GM23338 (cell line): ENCODE data around the gene GAB2. TPM values are rescaled to one million over a fixed set of nuclear protein-coding genes. Genes with fewer than 3 reads are reported as not detected.

Source experiments
- ATAC-seq: fragments of 200-7000 bp; cut with Tn5 transposase; 3 replicates; pipeline ENCODE4 v1.9.1; 2020
- DNase-seq: peaks from one replicate; pipeline ENCODE4 v3.0.0-alpha.2; 2015; ENCODE audit warnings: low spot score
- H2AFZ ChIP-seq: fragments of 200-600 bp; sonication (generic); 2 replicates; pipeline ENCODE4 v1.8.0; 2016; ENCODE audit warnings: antibody characterized with exemption, mild to moderate bottlenecking, moderate library complexity
- H3F3A ChIP-seq: fragments of 200-600 bp; sonication (generic); replicated peaks from 2 replicates; pipeline ENCODE4 v1.8.0; 2017; ENCODE audit warnings: antibody characterized with exemption, mixed run types, low read depth
- H3K27ac ChIP-seq: fragments of 200-600 bp; sonication (generic); 2 replicates; pipeline ENCODE4 v1.6.1; 2016; ENCODE audit warnings: low read depth
- H3K27me3 ChIP-seq: fragments of 200-600 bp; sonication (generic); 2 replicates; pipeline ENCODE4 v1.8.0; 2016; ENCODE audit warnings: mild to moderate bottlenecking, mixed run types, moderate library complexity; ENCODE audit not compliant: insufficient read depth
- H3K36me3 ChIP-seq: fragments of 200-600 bp; sonication (generic); 2 replicates; pipeline ENCODE4 v1.8.0; 2016; ENCODE audit warnings: mild to moderate bottlenecking; ENCODE audit not compliant: insufficient read depth
- H3K4me1 ChIP-seq: fragments of 200-600 bp; sonication (generic); 2 replicates; pipeline ENCODE4 v1.8.0; 2016; ENCODE audit warnings: mild to moderate bottlenecking, moderate library complexity; ENCODE audit not compliant: insufficient read depth
- H3K4me2 ChIP-seq: fragments of 200-600 bp; sonication (generic); 2 replicates; pipeline ENCODE4 v1.7.1; 2017; ENCODE audit warnings: mixed run types
- H3K4me3 ChIP-seq: fragments of 200-600 bp; sonication (generic); 2 replicates; pipeline ENCODE4 v1.6.1; 2016; ENCODE audit warnings: mixed run types
- H3K79me2 ChIP-seq: fragments of 200-600 bp; sonication (generic); replicated peaks from 2 replicates; pipeline ENCODE4 v1.8.0; 2017; ENCODE audit warnings: mild to moderate bottlenecking; ENCODE audit not compliant: insufficient read depth
- H3K9me2 ChIP-seq: fragments of 200-600 bp; sonication (generic); 2 replicates; pipeline ENCODE4 v1.8.0; 2017; ENCODE audit not compliant: insufficient read depth
- H4K20me1 ChIP-seq: fragments of 200-600 bp; sonication (generic); replicated peaks from 2 replicates; pipeline ENCODE4 v1.8.0; 2017; ENCODE audit warnings: mild to moderate bottlenecking; ENCODE audit not compliant: insufficient read depth
- H3K27ac Mint-ChIP-seq: 2 replicates; pipeline ENCODE4 v1.8.0; 2020; ENCODE audit warnings: inconsistent platforms, mild to moderate bottlenecking, moderate library complexity, mixed read lengths
- H3K27me3 Mint-ChIP-seq: 3 replicates; pipeline ENCODE4 v1.8.0; 2022; ENCODE audit warnings: low read depth, mild to moderate bottlenecking, moderate library complexity, mixed read lengths, inconsistent platforms; ENCODE audit not compliant: insufficient read depth, poor library complexity
- H3K36me3 Mint-ChIP-seq: 3 replicates; pipeline ENCODE4 v1.8.0; 2021; ENCODE audit warnings: low read depth, mild to moderate bottlenecking, inconsistent platforms, moderate library complexity, mixed read lengths
- H3K4me1 Mint-ChIP-seq: 3 replicates; pipeline ENCODE4 v1.8.0; 2020; ENCODE audit warnings: mild to moderate bottlenecking, inconsistent platforms, mixed read lengths
- H3K4me3 Mint-ChIP-seq: 3 replicates; pipeline ENCODE4 v1.8.0; 2021; ENCODE audit warnings: moderate library complexity, mild to moderate bottlenecking, inconsistent platforms, mixed read lengths
- H3K9me3 Mint-ChIP-seq: 3 replicates; pipeline ENCODE4 v1.8.0; 2020; ENCODE audit warnings: moderate library complexity, mild to moderate bottlenecking, inconsistent platforms, mixed read lengths
- CREB1 ChIP-seq: fragments of 250-450 bp; sonication (Bioruptor Pico); IDR thresholded peaks from 2 replicates; pipeline ENCODE4 v1.5.0; 2020; ENCODE audit warnings: low read depth, mild to moderate bottlenecking, moderate library complexity
- CTCF ChIP-seq, 2 experiments: fragments of 200-600 bp in 1 of 2; sonication (generic) in 1 of 2; conservative IDR thresholded peaks; 2 replicates each; pipeline versions ENCODE4 v1.5.1 to v1.6.1; 2016 to 2017; ENCODE audit warnings: antibody characterized with exemption in 2 of 2, low read depth in 2 of 2, mild to moderate bottlenecking in 2 of 2, moderate library complexity in 1 of 2
- EZH2 ChIP-seq: fragments of 200-600 bp; sonication (generic); IDR thresholded peaks from one replicate; pipeline ENCODE4 v1.8.0; 2017; ENCODE audit warnings: antibody characterized with exemption, mild to moderate bottlenecking, low read depth; ENCODE audit not compliant: unreplicated experiment
- EZH2phosphoT487 ChIP-seq: fragments of 200-600 bp; sonication (generic); IDR thresholded peaks from one replicate; pipeline ENCODE4 v1.8.1; 2018; ENCODE audit warnings: antibody characterized with exemption; ENCODE audit not compliant: unreplicated experiment
- JUNB ChIP-seq: IDR thresholded peaks from one replicate; pipeline ENCODE4 v1.6.1; 2016; ENCODE audit warnings: antibody characterized with exemption; ENCODE audit not compliant: unreplicated experiment
- NANOG ChIP-seq: IDR thresholded peaks from 2 replicates; pipeline ENCODE4 v1.6.1; 2016; ENCODE audit warnings: antibody characterized with exemption, borderline replicate concordance
- POLR2AphosphoS5 ChIP-seq: IDR thresholded peaks from 2 replicates; pipeline ENCODE4 v1.6.1; 2016; ENCODE audit warnings: antibody characterized with exemption, low read depth
- REST ChIP-seq: IDR thresholded peaks from one replicate; pipeline ENCODE4 v1.6.1; 2018; ENCODE audit warnings: antibody characterized with exemption; ENCODE audit not compliant: unreplicated experiment
- STAT1 ChIP-seq: IDR thresholded peaks from one replicate; pipeline ENCODE4 v1.6.1; 2016; ENCODE audit warnings: antibody characterized with exemption; ENCODE audit not compliant: unreplicated experiment
- ZNF114 ChIP-seq: fragments of 250-450 bp; sonication (Bioruptor Pico); IDR thresholded peaks from 2 replicates; pipeline ENCODE4 v1.5.0; 2020; ENCODE audit warnings: mild to moderate bottlenecking, moderate library complexity
- ZNF331 ChIP-seq: fragments of 250-450 bp; sonication (Bioruptor Pico); IDR thresholded peaks from 2 replicates; pipeline ENCODE4 v1.5.0; 2020; ENCODE audit warnings: low read depth, mild to moderate bottlenecking, moderate library complexity
- ZNF462 ChIP-seq: fragments of 250-450 bp; sonication (Bioruptor Pico); IDR thresholded peaks from 2 replicates; pipeline ENCODE4 v1.5.0; 2020; ENCODE audit warnings: mild to moderate bottlenecking, moderate library complexity
- polyA plus RNA-seq: library from polyadenylated mRNA; unstranded; fragments of >200 nt; fragmentation: Nextera tagmentation; extraction: Ambion mirVana; gene quantifications from 2 replicates; pipeline ENCODE4 v1.2.1, GENCODE V29; 2016
- total RNA-seq: library from RNA; depleted of rRNA; stranded (reverse); fragments of >200 nt; shearing (Covaris generic); gene quantifications from 2 replicates; pipeline ENCODE4 v1.2.3, GENCODE V29; 2014
- TF ChIP-seq, protein P1 (sequence below): IDR thresholded peaks from 2 replicates; pipeline ENCODE4 v1.6.1; 2016; ENCODE audit warnings: antibody characterized with exemption

The GAB2 gene
- total and polyA plus RNA-seq, 2 experiments from 2014 or later: 2.0 to 10.8 TPM

DNA sequence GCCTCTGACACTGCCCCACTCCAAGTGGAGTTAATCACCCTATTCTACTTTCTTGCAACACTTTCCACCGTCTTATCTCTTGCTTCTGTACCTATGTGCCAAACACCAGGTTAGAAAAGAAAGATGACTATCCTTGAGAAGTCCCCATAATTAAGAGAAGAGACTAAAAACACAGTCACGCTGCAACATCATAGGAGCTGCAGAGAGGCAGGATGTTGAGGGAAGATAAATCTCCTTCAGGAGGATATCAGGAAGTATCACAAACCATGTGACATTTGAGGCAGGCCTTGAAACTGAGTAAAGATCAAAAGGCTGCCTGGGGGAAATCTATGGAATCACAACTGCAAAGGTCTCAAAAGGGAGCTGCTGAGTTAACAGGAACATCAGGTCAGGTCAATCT is 24.8 kb downstream of the GAB2 start:
- H3K79me2 ChIP-seq: no peaks in the 10 kb centered on the region
- H3K36me3 ChIP-seq: no peaks in the 10 kb centered on the region
- H4K20me1 ChIP-seq: no peaks in the 10 kb centered on the region; the same call in 1 of the 2 replicates
- Mint-ChIP-seq H3K27ac (no peak overlapping the region), H3K9me3 (no peaks in the 10 kb centered on the region), H3K4me3 (no peak overlapping the region), H3K27me3 (peaks cover 3% of the 10 kb centered on the region), H3K36me3 (no peaks in the 10 kb centered on the region), H3K4me1 (peaks cover 3% of the 10 kb centered on the region; the same call in 1 of the 3 replicates)
- H3F3A ChIP-seq: no peaks in the 10 kb centered on the region
- TF ChIP-seq, protein P1, sequence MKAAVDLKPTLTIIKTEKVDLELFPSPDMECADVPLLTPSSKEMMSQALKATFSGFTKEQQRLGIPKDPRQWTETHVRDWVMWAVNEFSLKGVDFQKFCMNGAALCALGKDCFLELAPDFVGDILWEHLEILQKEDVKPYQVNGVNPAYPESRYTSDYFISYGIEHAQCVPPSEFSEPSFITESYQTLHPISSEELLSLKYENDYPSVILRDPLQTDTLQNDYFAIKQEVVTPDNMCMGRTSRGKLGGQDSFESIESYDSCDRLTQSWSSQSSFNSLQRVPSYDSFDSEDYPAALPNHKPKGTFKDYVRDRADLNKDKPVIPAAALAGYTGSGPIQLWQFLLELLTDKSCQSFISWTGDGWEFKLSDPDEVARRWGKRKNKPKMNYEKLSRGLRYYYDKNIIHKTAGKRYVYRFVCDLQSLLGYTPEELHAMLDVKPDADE: no peak
- no peak for TF ChIP-seq EZH2phosphoT487
- TF ChIP-seq CREB1 (CRISPR knock-in tag): no peak
- TF ChIP-seq ZNF331 (CRISPR knock-in tag): no peak
- TF ChIP-seq STAT1: no peak
- no peak for TF ChIP-seq ZNF114
- no peak for TF ChIP-seq JUNB
- no peak for TF ChIP-seq POLR2AphosphoS5
- no peak for TF ChIP-seq EZH2
- TF ChIP-seq REST: no peak
- no peak for TF ChIP-seq CTCF (conservative IDR thresholded peaks at IDR 0.05; ENCODE audit: low read depth in 2 of 2)
- TF ChIP-seq ZNF462 (CRISPR knock-in tag): no peak
- no peak for TF ChIP-seq NANOG
- H3K27ac ChIP-seq: no peak overlapping the region
- no peaks in the 10 kb centered on the region for H3K4me1 ChIP-seq
- no peak overlapping the region for H2AFZ ChIP-seq
- ATAC-seq (no peak), DNase-seq (no peak)
- H3K9me2 ChIP-seq: no peaks in the 10 kb centered on the region
- H3K4me2 ChIP-seq: no peak overlapping the region
- H3K27me3 ChIP-seq: 0 out of 2 replicates have a peak, but pooled peaks cover 3% of the 10 kb centered on the region
- no peak overlapping the region for H3K4me3 ChIP-seq
